Activated CD4-positive, alpha-beta memory T cell treated with anti-CD3 and anti-CD28 coated beads for 36 hours (primary cell): ENCODE results near the gene BTD. TPM values are rescaled to one million over a fixed set of nuclear protein-coding genes. Genes with fewer than 3 reads are reported as not detected.

Source experiments
- CTCF ChIA-PET: fragments of 350-600 bp; sonication (Branson Sonifier 250); formaldehyde crosslinking; loops from one replicate; lab custom pipeline; 2021; ENCODE audit warnings: antibody characterized with exemption, inconsistent platforms; lab: Charles Lee
- POLR2A ChIA-PET: fragments of 350-600 bp; sonication (Branson Sonifier 250); formaldehyde crosslinking; loops from one replicate; lab custom pipeline; 2021; ENCODE audit warnings: antibody characterized with exemption; lab: Charles Lee
- DNase-seq: peaks from one replicate; pipeline ENCODE4 v3.0.0-alpha.2; 2020
- H3K27ac Mint-ChIP-seq: one replicate; pipeline ENCODE4 v1.8.0; 2021; ENCODE audit warnings: mixed read lengths
- H3K27me3 Mint-ChIP-seq: one replicate; pipeline ENCODE4 v1.8.0; 2021; ENCODE audit warnings: mixed read lengths
- H3K36me3 Mint-ChIP-seq: one replicate; pipeline ENCODE4 v1.8.0; 2021; ENCODE audit warnings: mixed read lengths
- H3K4me1 Mint-ChIP-seq: one replicate; pipeline ENCODE4 v1.8.0; 2021; ENCODE audit warnings: low read depth, mixed read lengths
- H3K4me3 Mint-ChIP-seq: one replicate; pipeline ENCODE4 v1.8.0; 2021; ENCODE audit warnings: mild to moderate bottlenecking, mixed read lengths
- H3K9me3 Mint-ChIP-seq: one replicate; pipeline ENCODE4 v1.8.0; 2021; ENCODE audit warnings: mixed read lengths
- intact Hi-C: fragments of 100-400 bp; cut with micrococcal nuclease; formaldehyde crosslinking; loops from one replicate; pipeline ENCODE4 v1.15.1; 2023
- total RNA-seq, 2 experiments: library from RNA; stranded (reverse); gene quantifications; one replicate each; pipeline ENCODE4 v1.2.3, GENCODE V29; 2021

Gene BTD
- total RNA-seq, 2 experiments from 2014 or later, result 8.6 to 8.7 TPM

GRCh38 chr3:15631426-15632211 lies 30.1 kb downstream of the BTD start:
- POLR2A ChIA-PET, result no interaction called here
- Mint-ChIP-seq H3K9me3 (no peaks in the 10 kb centered on the region), H3K27me3 (no peaks in the 10 kb centered on the region), H3K4me1 (peaks cover 49% of the 10 kb centered on the region), H3K36me3 (no peaks in the 10 kb centered on the region), H3K27ac (no peak overlapping the region), H3K4me3 (no peak overlapping the region)
- no peak for DNase-seq
- CTCF ChIA-PET, result interaction anchor here (2.9 to 3.4 kb wide), 2 partner anchors 179 to 181 kb away, joined by 10 to 30 read pairs; no protein-coding TSS in a partner anchor
- intact Hi-C loops, result loop anchor here (2.0 kb wide), 5 partner anchors 15 to 229 kb away; partner anchors contain the start of genes BTD and HACL1

- POLR2A ChIA-PET, result no interaction called here
- Mint-ChIP-seq H3K36me3 (no peaks in the 10 kb centered on the region), H3K27ac (no peak overlapping the region), H3K4me1 (peaks cover 53% of the 10 kb centered on the region), H3K9me3 (no peaks in the 10 kb centered on the region), H3K27me3 (no peaks in the 10 kb centered on the region), H3K4me3 (no peak overlapping the region)
- no peak for DNase-seq
- CTCF ChIA-PET, result no interaction called here
- intact Hi-C loops, result no loop called here
Observed at GRCh38 chr3:15632212-15632580, 30.7 kb downstream of the BTD start.

- Mint-ChIP-seq H3K4me3 (no peak overlapping the region), H3K4me1 (peaks cover 62% of the 10 kb centered on the region), H3K9me3 (no peaks in the 10 kb centered on the region), H3K27ac (no peak overlapping the region), H3K36me3 (no peaks in the 10 kb centered on the region), H3K27me3 (no peaks in the 10 kb centered on the region)
- no peak for DNase-seq
- POLR2A ChIA-PET, result no interaction called here
- CTCF ChIA-PET, result interaction anchor here (0.9 kb wide), 1 partner anchor 430 kb away, joined by 3 read pairs; no protein-coding TSS in a partner anchor
- intact Hi-C loops, result no loop called here
Observed at GRCh38 chr3:15633159-15633558, 31.6 kb downstream of the BTD start.

GRCh38 chr3:15633766-15634598 lies 32.4 kb downstream of the BTD start:
- Mint-ChIP-seq H3K27me3 (no peaks in the 10 kb centered on the region), H3K4me1 (peaks cover 69% of the 10 kb centered on the region), H3K9me3 (no peaks in the 10 kb centered on the region), H3K36me3 (no peaks in the 10 kb centered on the region), H3K4me3 (no peak overlapping the region), H3K27ac (no peak overlapping the region)
- CTCF ChIA-PET, result interaction anchor here (0.9 kb wide), 2 partner anchors 431 kb away, joined by 3 read pairs; no protein-coding TSS in a partner anchor
- POLR2A ChIA-PET, result no interaction called here
- intact Hi-C loops, result no loop called here
- no peak for DNase-seq

GRCh38 chr3:15634671-15635070 lies 33.1 kb downstream of the BTD start:
- H3K4me1 Mint-ChIP-seq, result peaks cover 66% of the 10 kb centered on the region
- ChIA-PET POLR2A (interaction anchor here (0.5 kb wide), 1 partner anchor 22 kb away, joined by 5 read pairs; no protein-coding TSS in a partner anchor), CTCF (interaction anchor here (0.9 kb wide), 1 partner anchor 432 kb away, joined by 3 read pairs; no protein-coding TSS in a partner anchor)
- H3K4me3 Mint-ChIP-seq, result no peak overlapping the region
- no peaks in the 10 kb centered on the region for H3K27me3 Mint-ChIP-seq
- H3K27ac Mint-ChIP-seq, result no peak overlapping the region
- no peaks in the 10 kb centered on the region for H3K36me3 Mint-ChIP-seq
- H3K9me3 Mint-ChIP-seq, result no peaks in the 10 kb centered on the region
- DNase-seq, result no peak
- intact Hi-C loops, result no loop called here

GRCh38 chr3:15635121-15635661 lies 33.6 kb downstream of the BTD start:
- intact Hi-C loops, result no loop called here
- H3K27ac Mint-ChIP-seq, result no peak overlapping the region
- no peak for DNase-seq
- H3K9me3 Mint-ChIP-seq, result no peaks in the 10 kb centered on the region
- ChIA-PET POLR2A (interaction anchor here (0.5 to 0.6 kb wide), 2 partner anchors 23 to 81 kb away, joined by 3 to 5 read pairs; no protein-coding TSS in a partner anchor), CTCF (interaction anchor here (0.9 kb wide), 1 partner anchor 432 kb away, joined by 3 read pairs; no protein-coding TSS in a partner anchor)
- H3K4me1 Mint-ChIP-seq, result peaks cover 61% of the 10 kb centered on the region
- H3K4me3 Mint-ChIP-seq, result no peak overlapping the region
- H3K27me3 Mint-ChIP-seq, result no peaks in the 10 kb centered on the region
- no peaks in the 10 kb centered on the region for H3K36me3 Mint-ChIP-seq

GRCh38 chr3:15636028-15636709 lies 34.6 kb downstream of the BTD start:
- peak overlapping the region; percentile 89 for H3K27ac Mint-ChIP-seq
- peak; percentile 65 for DNase-seq
- H3K9me3 Mint-ChIP-seq, result no peaks in the 10 kb centered on the region
- intact Hi-C loops, result loop anchor here (1.0 kb wide), 2 partner anchors 11 to 169 kb away; no protein-coding TSS in a partner anchor
- H3K27me3 Mint-ChIP-seq, result no peaks in the 10 kb centered on the region
- no peaks in the 10 kb centered on the region for H3K36me3 Mint-ChIP-seq
- CTCF ChIA-PET, result interaction anchor here (0.7 kb wide), 1 partner anchor 50 kb away, joined by 3 read pairs; no protein-coding TSS in a partner anchor
- H3K4me3 Mint-ChIP-seq, result peak overlapping the region; percentile 44
- peaks cover 52% of the 10 kb centered on the region for H3K4me1 Mint-ChIP-seq
- POLR2A ChIA-PET, result interaction anchor here (0.6 to 2.1 kb wide), 5 partner anchors 11 to 161 kb away, joined by 3 to 5 read pairs (median 4); no protein-coding TSS in a partner anchor

- Mint-ChIP-seq H3K36me3 (no peaks in the 10 kb centered on the region), H3K27ac (peak overlapping the region; percentile 59), H3K4me3 (no peak overlapping the region), H3K27me3 (no peaks in the 10 kb centered on the region), H3K9me3 (no peaks in the 10 kb centered on the region), H3K4me1 (peaks cover 48% of the 10 kb centered on the region)
- ChIA-PET CTCF (no interaction called here), POLR2A (interaction anchor here (1.0 to 2.1 kb wide), 2 partner anchors 13 to 159 kb away, joined by 4 to 5 read pairs; no protein-coding TSS in a partner anchor)
- intact Hi-C loops, result no loop called here
- peak; percentile 38 for DNase-seq
Observed at GRCh38 chr3:15637131-15637951, 35.8 kb downstream of the BTD start.

- Mint-ChIP-seq H3K36me3 (peaks cover 2% of the 10 kb centered on the region), H3K27me3 (no peaks in the 10 kb centered on the region), H3K4me3 (no peak overlapping the region), H3K27ac (peak overlapping the region; percentile 30), H3K4me1 (peaks cover 47% of the 10 kb centered on the region), H3K9me3 (no peaks in the 10 kb centered on the region)
- intact Hi-C loops, result no loop called here
- ChIA-PET CTCF (no interaction called here), POLR2A (interaction anchor here (2.1 kb wide), 1 partner anchor 158 kb away, joined by 4 read pairs; no protein-coding TSS in a partner anchor)
- DNase-seq, result no peak
Observed at GRCh38 chr3:15638193-15638890, 36.8 kb downstream of the BTD start.

- H3K36me3 Mint-ChIP-seq, result peaks cover 2% of the 10 kb centered on the region
- no peak overlapping the region for H3K27ac Mint-ChIP-seq
- no peaks in the 10 kb centered on the region for H3K9me3 Mint-ChIP-seq
- H3K4me3 Mint-ChIP-seq, result no peak overlapping the region
- POLR2A ChIA-PET, result no interaction called here
- H3K4me1 Mint-ChIP-seq, result peaks cover 43% of the 10 kb centered on the region
- intact Hi-C loops, result no loop called here
- no peaks in the 10 kb centered on the region for H3K27me3 Mint-ChIP-seq
- DNase-seq, result no peak
- CTCF ChIA-PET, result no interaction called here
Observed at GRCh38 chr3:15638891-15639262, 37.3 kb downstream of the BTD start.
